ENCODE results near the gene TMEM18.

TMEM18 gene

DNA sequence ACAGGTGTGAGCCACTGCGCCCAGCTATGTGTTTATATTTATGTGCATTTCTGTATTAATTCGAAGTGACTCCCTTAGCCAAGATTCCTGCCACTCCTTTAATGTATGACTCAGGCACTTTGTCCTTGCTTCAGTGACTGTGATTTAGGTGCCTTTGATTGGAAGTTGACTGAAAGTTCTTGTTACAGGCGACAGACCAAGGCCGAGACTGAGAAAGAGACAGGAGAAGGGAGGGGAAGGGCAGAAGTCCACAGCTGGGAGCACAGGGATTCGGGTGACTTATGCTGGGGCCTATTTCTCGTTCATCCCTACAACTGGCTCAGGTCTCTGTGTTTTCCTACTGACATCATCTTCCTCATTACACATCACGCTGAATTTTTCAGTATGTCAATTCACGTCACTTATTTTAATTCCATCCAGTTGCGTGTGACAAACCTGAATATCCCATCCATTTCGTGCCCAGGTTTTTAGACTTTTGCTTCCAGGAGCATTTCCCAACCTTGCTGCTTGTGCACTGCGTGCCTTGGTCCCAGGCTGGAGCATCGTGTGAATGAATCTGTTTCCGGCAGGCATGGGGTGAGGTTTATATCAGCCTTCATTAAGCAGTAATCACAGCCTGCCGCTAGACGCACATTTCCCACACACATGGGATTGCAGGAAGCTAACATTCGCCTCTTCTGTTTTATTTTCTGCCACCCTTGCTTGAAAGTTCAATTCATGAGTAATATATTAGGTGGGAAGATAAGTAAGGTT is 42.4 kb downstream of the TMEM18 start:
- Histone ChIP-seq H3K27ac (ENCODE audit: low read length, poor library complexity, severe bottlenecking) (no peak overlapping the region), H4K8ac (ENCODE audit: low read length) (no peak overlapping the region), H3K4me2 (ENCODE audit: low read length, poor library complexity, severe bottlenecking) (no peak overlapping the region), H3K4ac (ENCODE audit: low read depth in 1 of 2, low read length in 2 of 2) (no peak overlapping the region), H3K9me3 (ENCODE audit: control insufficient read depth, low read length) (peaks cover 4% of the 10 kb centered on the region), H2AK5ac (ENCODE audit: low read length, severe bottlenecking) (no peak overlapping the region), H3K79me1 (replicated peaks; ENCODE audit: low read length, poor library complexity, severe bottlenecking) (no peaks in the 10 kb centered on the region), H3K18ac (ENCODE audit: low read depth in 1 of 2, low read length in 2 of 2) (no peak overlapping the region), H3K23ac (ENCODE audit: low read length in 2 of 2) (no peak overlapping the region), H4K91ac (ENCODE audit: low read length) (no peak overlapping the region), H3K9ac (ENCODE audit: low read length) (no peak overlapping the region), H3K36me3 (ENCODE audit: control insufficient read depth in 1 of 2, insufficient read depth in 2 of 2, low read depth in 1 of 2, low read length in 2 of 2) (no peaks in the 10 kb centered on the region), H3K4me1 (ENCODE audit: control insufficient read depth, insufficient read depth, low read depth, low read length) (peaks cover 5% of the 10 kb centered on the region), H3K14ac (ENCODE audit: low read length in 2 of 2) (no peak overlapping the region), H2BK15ac (ENCODE audit: low read depth, poor library complexity, severe bottlenecking) (no peak overlapping the region), H2AFZ (ENCODE audit: low read depth, low read length) (no peak overlapping the region), H2BK5ac (ENCODE audit: low read depth, low read length, poor library complexity, severe bottlenecking) (no peak overlapping the region), H2BK12ac (ENCODE audit: low read length in 2 of 2) (no peak overlapping the region), H2BK120ac (ENCODE audit: low read depth, low read length) (no peak overlapping the region), H3K4me3 (ENCODE audit: insufficient read depth in 1 of 2, low read depth in 1 of 2, low read length in 2 of 2) (no peak overlapping the region), H3K27me3 (ENCODE audit: control insufficient read depth in 1 of 2, insufficient read depth in 1 of 2, low read length in 2 of 2) (no peaks in the 10 kb centered on the region)
- no peak for DNase-seq
- WGBS: 65% methylated on average over 12 of the region's 16 CpGs

DNA sequence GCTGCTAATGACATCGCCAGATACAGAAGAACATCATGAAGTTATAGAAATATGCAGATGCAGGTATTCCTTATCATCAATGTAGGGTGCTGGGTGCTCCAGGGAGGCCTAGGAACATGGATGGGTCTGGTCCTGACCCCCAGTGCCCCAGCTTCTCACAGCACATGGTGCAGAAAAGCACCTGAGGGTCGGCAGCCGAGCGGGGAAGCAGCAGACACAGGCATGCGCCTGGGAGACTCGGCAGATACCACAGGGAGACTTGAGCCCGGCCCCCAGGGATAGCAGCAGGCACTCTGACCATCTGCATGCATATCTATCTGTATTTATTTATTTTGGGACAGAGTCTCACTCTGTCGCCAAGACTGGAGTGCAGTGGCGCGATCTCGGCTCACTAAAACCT is 43.2 kb downstream of the TMEM18 start:
- no peak overlapping the region for H2BK12ac ChIP-seq (ENCODE audit: low read length in 2 of 2)
- 93% methylated on average over 8 of the region's 11 CpGs for WGBS
- DNase-seq: no peak

DNA sequence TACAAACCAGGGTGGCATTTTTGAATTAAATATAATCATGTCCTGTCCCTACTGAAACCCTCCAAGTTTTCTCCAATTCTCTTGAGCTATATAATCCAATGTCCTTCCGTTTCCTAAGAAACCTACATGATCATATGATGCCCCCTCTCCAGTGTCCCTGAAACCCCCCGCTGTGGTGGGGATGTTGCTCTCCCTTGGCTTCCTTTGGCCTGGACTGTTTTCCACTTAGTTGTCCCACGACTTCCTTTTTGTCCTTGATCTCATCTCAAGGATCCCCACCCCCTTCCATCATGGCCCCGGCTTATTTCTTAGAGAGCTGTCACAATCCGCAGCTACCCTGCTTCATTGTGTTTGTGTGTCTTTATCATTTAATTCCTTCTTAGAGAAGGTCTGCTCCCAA is 43.8 kb downstream of the TMEM18 start:
- Histone ChIP-seq H3K18ac (ENCODE audit: low read depth in 1 of 2, low read length in 2 of 2) (no peak overlapping the region), H2BK12ac (ENCODE audit: low read length in 2 of 2) (no peak overlapping the region), H3K14ac (ENCODE audit: low read length in 2 of 2) (no peak overlapping the region), H3K4me1 (ENCODE audit: control insufficient read depth, insufficient read depth, low read depth, low read length) (peaks cover 5% of the 10 kb centered on the region), H2BK15ac (ENCODE audit: low read depth, poor library complexity, severe bottlenecking) (no peak overlapping the region), H3K4me2 (ENCODE audit: low read length, poor library complexity, severe bottlenecking) (no peak overlapping the region), H4K8ac (ENCODE audit: low read length) (no peak overlapping the region), H3K4me3 (ENCODE audit: insufficient read depth in 1 of 2, low read depth in 1 of 2, low read length in 2 of 2) (no peak overlapping the region), H2AFZ (ENCODE audit: low read depth, low read length) (no peak overlapping the region), H3K27me3 (ENCODE audit: control insufficient read depth in 1 of 2, insufficient read depth in 1 of 2, low read length in 2 of 2) (no peaks in the 10 kb centered on the region), H3K79me1 (replicated peaks; ENCODE audit: low read length, poor library complexity, severe bottlenecking) (no peaks in the 10 kb centered on the region), H3K9ac (ENCODE audit: low read length) (no peak overlapping the region), H2BK5ac (ENCODE audit: low read depth, low read length, poor library complexity, severe bottlenecking) (no peak overlapping the region), H2AK5ac (ENCODE audit: low read length, severe bottlenecking) (no peak overlapping the region), H3K4ac (ENCODE audit: low read depth in 1 of 2, low read length in 2 of 2) (no peak overlapping the region), H4K91ac (ENCODE audit: low read length) (no peak overlapping the region), H3K27ac (ENCODE audit: low read length, poor library complexity, severe bottlenecking) (no peak overlapping the region), H3K36me3 (ENCODE audit: control insufficient read depth in 1 of 2, insufficient read depth in 2 of 2, low read depth in 1 of 2, low read length in 2 of 2) (peaks cover 0 to 3% of the 10 kb centered on the region in 2 experiments), H2BK120ac (ENCODE audit: low read depth, low read length) (no peak overlapping the region), H3K9me3 (ENCODE audit: control insufficient read depth, low read length) (peaks cover 4% of the 10 kb centered on the region), H3K23ac (ENCODE audit: low read length in 2 of 2) (no peak overlapping the region)
- no peak for DNase-seq
- 62% methylated on average over 3 of the region's 5 CpGs for WGBS

More for the DNA sequence above, 43.2 kb downstream of the TMEM18 start:
- no peak overlapping the region for H3K4me2 ChIP-seq (ENCODE audit: low read length, poor library complexity, severe bottlenecking)
- no peak overlapping the region for H4K91ac ChIP-seq (ENCODE audit: low read length)
- no peak overlapping the region for H2BK5ac ChIP-seq (ENCODE audit: low read depth, low read length, poor library complexity, severe bottlenecking)
- H2BK15ac ChIP-seq (ENCODE audit: low read depth, poor library complexity, severe bottlenecking): no peak overlapping the region
- H4K8ac ChIP-seq (ENCODE audit: low read length): no peak overlapping the region
- H3K4ac ChIP-seq (ENCODE audit: low read depth in 1 of 2, low read length in 2 of 2): no peak overlapping the region
- peaks cover 4% of the 10 kb centered on the region for H3K9me3 ChIP-seq (ENCODE audit: control insufficient read depth, low read length)
- H2BK120ac ChIP-seq (ENCODE audit: low read depth, low read length): no peak overlapping the region
- no peak overlapping the region for H3K14ac ChIP-seq (ENCODE audit: low read length in 2 of 2)
- no peaks in the 10 kb centered on the region for H3K27me3 ChIP-seq (ENCODE audit: control insufficient read depth in 1 of 2, insufficient read depth in 1 of 2, low read length in 2 of 2)
- H3K4me3 ChIP-seq (ENCODE audit: insufficient read depth in 1 of 2, low read depth in 1 of 2, low read length in 2 of 2): no peak overlapping the region
- no peak overlapping the region for H3K18ac ChIP-seq (ENCODE audit: low read depth in 1 of 2, low read length in 2 of 2)
- no peaks in the 10 kb centered on the region for H3K36me3 ChIP-seq (ENCODE audit: control insufficient read depth in 1 of 2, insufficient read depth in 2 of 2, low read depth in 1 of 2, low read length in 2 of 2)
- no peak overlapping the region for H3K23ac ChIP-seq (ENCODE audit: low read length in 2 of 2)
- peaks cover 5% of the 10 kb centered on the region for H3K4me1 ChIP-seq (ENCODE audit: control insufficient read depth, insufficient read depth, low read depth, low read length)
- H2AFZ ChIP-seq (ENCODE audit: low read depth, low read length): no peak overlapping the region
- H3K27ac ChIP-seq (ENCODE audit: low read length, poor library complexity, severe bottlenecking): no peak overlapping the region
- H3K9ac ChIP-seq (ENCODE audit: low read length): no peak overlapping the region
- no peaks in the 10 kb centered on the region for H3K79me1 ChIP-seq (replicated peaks; ENCODE audit: low read length, poor library complexity, severe bottlenecking)
- H2AK5ac ChIP-seq (ENCODE audit: low read length, severe bottlenecking): no peak overlapping the region

DNA sequence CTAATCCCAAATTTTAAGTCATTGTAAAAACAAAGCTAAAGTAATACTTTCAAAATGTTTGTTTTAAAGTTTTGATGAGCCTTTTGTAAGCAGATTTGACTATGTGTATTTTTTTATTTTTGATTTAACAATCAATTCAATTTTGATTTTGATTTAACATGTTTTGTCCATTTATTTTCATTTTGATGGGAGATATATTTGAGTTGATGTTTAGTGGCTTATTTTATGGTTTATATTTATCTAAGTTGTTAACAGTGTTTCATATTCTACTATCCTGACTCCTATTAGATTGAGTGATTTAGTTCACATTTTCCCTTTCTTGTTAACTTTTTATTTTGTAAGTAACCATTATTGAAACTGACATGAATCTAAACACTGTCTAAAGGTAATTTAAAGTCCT is 44.7 kb downstream of the TMEM18 start:
- no peak overlapping the region for H2AK5ac ChIP-seq (ENCODE audit: low read length, severe bottlenecking)
- no peak overlapping the region for H4K8ac ChIP-seq (ENCODE audit: low read length)
- no peaks in the 10 kb centered on the region for H3K79me1 ChIP-seq (replicated peaks; ENCODE audit: low read length, poor library complexity, severe bottlenecking)
- H3K23ac ChIP-seq (ENCODE audit: low read length in 2 of 2): no peak overlapping the region
- no peak overlapping the region for H3K18ac ChIP-seq (ENCODE audit: low read depth in 1 of 2, low read length in 2 of 2)
- no peak overlapping the region for H2BK15ac ChIP-seq (ENCODE audit: low read depth, poor library complexity, severe bottlenecking)
- no peak overlapping the region for H2BK12ac ChIP-seq (ENCODE audit: low read length in 2 of 2)
- no peaks in the 10 kb centered on the region for H3K27me3 ChIP-seq (ENCODE audit: control insufficient read depth in 1 of 2, insufficient read depth in 1 of 2, low read length in 2 of 2)
- no peak overlapping the region for H3K4ac ChIP-seq (ENCODE audit: low read depth in 1 of 2, low read length in 2 of 2)
- peaks cover 0 to 3% of the 10 kb centered on the region in 2 experiments for H3K36me3 ChIP-seq (ENCODE audit: control insufficient read depth in 1 of 2, insufficient read depth in 2 of 2, low read depth in 1 of 2, low read length in 2 of 2)
- H2AFZ ChIP-seq (ENCODE audit: low read depth, low read length): no peak overlapping the region
- no peak overlapping the region for H3K27ac ChIP-seq (ENCODE audit: low read length, poor library complexity, severe bottlenecking)
- no peak for DNase-seq
- no peak overlapping the region for H2BK5ac ChIP-seq (ENCODE audit: low read depth, low read length, poor library complexity, severe bottlenecking)
- no peak overlapping the region for H3K9ac ChIP-seq (ENCODE audit: low read length)
- H3K9me3 ChIP-seq (ENCODE audit: control insufficient read depth, low read length): peaks cover 4% of the 10 kb centered on the region
- H3K4me3 ChIP-seq (ENCODE audit: insufficient read depth in 1 of 2, low read depth in 1 of 2, low read length in 2 of 2): no peak overlapping the region
- H3K14ac ChIP-seq (ENCODE audit: low read length in 2 of 2): no peak overlapping the region
- H3K4me1 ChIP-seq (ENCODE audit: control insufficient read depth, insufficient read depth, low read depth, low read length): peaks cover 5% of the 10 kb centered on the region
- no peak overlapping the region for H2BK120ac ChIP-seq (ENCODE audit: low read depth, low read length)
- H4K91ac ChIP-seq (ENCODE audit: low read length): no peak overlapping the region
- no peak overlapping the region for H3K4me2 ChIP-seq (ENCODE audit: low read length, poor library complexity, severe bottlenecking)

Measured in mesenchymal stem cell (in vitro differentiated cells and primary cell).